SU-DHL-6 (cell line): ENCODE measurements around the gene PLCB2.

ENCODE experiments used
- EZH2phosphoT487 ChIP-seq: fragments of 200-600 bp; sonication (generic), shearing (Covaris generic); conservative IDR thresholded peaks from 2 replicates; pipeline ENCODE4 v1.6.1; 2018; ENCODE audit warnings: mild to moderate bottlenecking, antibody characterized with exemption, low read length, moderate library complexity, mixed read lengths
- TF ChIP-seq, protein P1 (sequence below): fragments of 200-600 bp; sonication (generic); IDR thresholded peaks from one replicate; pipeline ENCODE4 v1.5.1; 2017; ENCODE audit warnings: antibody characterized with exemption, mild to moderate bottlenecking, low read length, moderate library complexity; ENCODE audit not compliant: insufficient read depth, poor library complexity, severe bottlenecking

DNA sequence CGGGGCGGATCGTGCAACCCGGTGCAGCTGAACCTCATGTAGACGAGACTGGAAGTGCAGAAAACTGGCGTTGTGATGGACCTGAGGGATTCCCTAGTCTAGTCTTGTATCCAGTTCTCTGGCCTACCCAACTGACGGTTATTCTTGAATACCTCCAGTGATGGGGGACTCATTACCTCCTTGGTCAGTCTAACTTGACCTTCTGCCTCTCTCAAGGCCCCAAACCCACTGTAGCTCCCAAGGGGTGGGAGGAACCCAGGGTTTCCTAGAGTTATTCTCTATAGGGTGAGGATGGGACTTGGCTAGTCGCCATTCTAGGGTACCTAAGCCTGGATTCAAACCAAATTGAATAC lies 57.5 kb downstream of the PLCB2 start:
- TF ChIP-seq, protein P1, sequence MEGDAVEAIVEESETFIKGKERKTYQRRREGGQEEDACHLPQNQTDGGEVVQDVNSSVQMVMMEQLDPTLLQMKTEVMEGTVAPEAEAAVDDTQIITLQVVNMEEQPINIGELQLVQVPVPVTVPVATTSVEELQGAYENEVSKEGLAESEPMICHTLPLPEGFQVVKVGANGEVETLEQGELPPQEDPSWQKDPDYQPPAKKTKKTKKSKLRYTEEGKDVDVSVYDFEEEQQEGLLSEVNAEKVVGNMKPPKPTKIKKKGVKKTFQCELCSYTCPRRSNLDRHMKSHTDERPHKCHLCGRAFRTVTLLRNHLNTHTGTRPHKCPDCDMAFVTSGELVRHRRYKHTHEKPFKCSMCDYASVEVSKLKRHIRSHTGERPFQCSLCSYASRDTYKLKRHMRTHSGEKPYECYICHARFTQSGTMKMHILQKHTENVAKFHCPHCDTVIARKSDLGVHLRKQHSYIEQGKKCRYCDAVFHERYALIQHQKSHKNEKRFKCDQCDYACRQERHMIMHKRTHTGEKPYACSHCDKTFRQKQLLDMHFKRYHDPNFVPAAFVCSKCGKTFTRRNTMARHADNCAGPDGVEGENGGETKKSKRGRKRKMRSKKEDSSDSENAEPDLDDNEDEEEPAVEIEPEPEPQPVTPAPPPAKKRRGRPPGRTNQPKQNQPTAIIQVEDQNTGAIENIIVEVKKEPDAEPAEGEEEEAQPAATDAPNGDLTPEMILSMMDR, result no peak
- no peak for TF ChIP-seq EZH2phosphoT487
